HepG2 (cell line): ENCODE results near the gene FLAD1. TPM values are rescaled to one million over a fixed set of nuclear protein-coding genes. Genes with fewer than 3 reads are reported as not detected.

ENCODE experiments used
- AGO2 ChIP-seq: fragments of 200-400 bp; formaldehyde crosslinking; optimal IDR thresholded peaks from 2 replicates; pipeline ENCODE3; 2017; ENCODE audit warnings: mild to moderate bottlenecking, low read depth, low read length, moderate library complexity
- CCDC6 ChIP-seq: sonication (generic); formaldehyde crosslinking; IDR thresholded peaks from 2 replicates; pipeline ENCODE4 v1.8.1; 2022; ENCODE audit warnings: mild to moderate bottlenecking, missing genetic modification reagents, moderate library complexity
- MATR3 ChIP-seq: sonication (generic); formaldehyde crosslinking; IDR thresholded peaks from 2 replicates; pipeline ENCODE4 v1.4.0; 2020; ENCODE audit warnings: missing genetic modification reagents
- MYNN ChIP-seq: sonication (generic); formaldehyde crosslinking; IDR thresholded peaks from 2 replicates; pipeline ENCODE4 v1.4.0; 2020; ENCODE audit warnings: mild to moderate bottlenecking, low read depth, missing genetic modification reagents
- NAIF1 ChIP-seq: sonication (generic); formaldehyde crosslinking; IDR thresholded peaks from 2 replicates; pipeline ENCODE4 v1.5.0; 2020; ENCODE audit warnings: mild to moderate bottlenecking, missing genetic modification reagents, borderline replicate concordance
- NFATC3 ChIP-seq: sonication (generic); formaldehyde crosslinking; IDR thresholded peaks from 2 replicates; pipeline ENCODE4 v1.5.1; 2020; ENCODE audit warnings: mild to moderate bottlenecking, missing genetic modification reagents
- NPAS2 ChIP-seq: sonication (generic); formaldehyde crosslinking; IDR thresholded peaks from 2 replicates; pipeline ENCODE4 v1.8.0; 2022; ENCODE audit warnings: mild to moderate bottlenecking, missing genetic modification reagents, borderline replicate concordance
- SATB2 ChIP-seq: sonication (generic); formaldehyde crosslinking; IDR thresholded peaks from 2 replicates; pipeline ENCODE4 v1.5.0; 2020; ENCODE audit warnings: missing genetic modification reagents
- SMAD3 ChIP-seq: sonication (generic); formaldehyde crosslinking; IDR thresholded peaks from 2 replicates; pipeline ENCODE4 v1.4.0; 2020; ENCODE audit warnings: missing genetic modification reagents
- SMYD3 ChIP-seq: sonication (generic); formaldehyde crosslinking; IDR thresholded peaks from 2 replicates; pipeline ENCODE4 v1.8.1; 2023; ENCODE audit warnings: mild to moderate bottlenecking, missing genetic modification reagents
- SP1 ChIP-seq, 2 experiments: fragments of 450-650 bp in 1 of 2; sonication (generic) in 1 of 2; formaldehyde crosslinking in 1 of 2; IDR thresholded peaks; 2 replicates each; pipeline versions ENCODE4 v1.4.0 to v1.6.1; 2016 to 2020; ENCODE audit warnings: missing genetic modification reagents in 1 of 2
- TAF1 ChIP-seq: sonication (generic); formaldehyde crosslinking; IDR thresholded peaks from 2 replicates; pipeline ENCODE4 v1.4.0; 2020; ENCODE audit warnings: missing genetic modification reagents
- TBX3 ChIP-seq: fragments of 450-650 bp; IDR thresholded peaks from 2 replicates; pipeline ENCODE4 v1.6.1; 2017; ENCODE audit warnings: antibody characterized with exemption, mild to moderate bottlenecking, inconsistent platforms, borderline replicate concordance
- TFDP2 ChIP-seq: sonication (generic); formaldehyde crosslinking; IDR thresholded peaks from 2 replicates; pipeline ENCODE4 v1.4.0; 2020; ENCODE audit warnings: missing genetic modification reagents
- ZBTB20 ChIP-seq: sonication (generic); formaldehyde crosslinking; IDR thresholded peaks from 2 replicates; pipeline ENCODE4 v1.8.1; 2023; ENCODE audit warnings: missing genetic modification reagents, low read depth, mild to moderate bottlenecking, borderline replicate concordance
- ZBTB38 ChIP-seq: sonication (generic); formaldehyde crosslinking; IDR thresholded peaks from 2 replicates; pipeline ENCODE4 v1.5.1; 2020; ENCODE audit warnings: mild to moderate bottlenecking, missing genetic modification reagents
- ZMYM3 ChIP-seq: sonication (generic); formaldehyde crosslinking; IDR thresholded peaks from 2 replicates; pipeline ENCODE4 v1.5.1; 2020; ENCODE audit warnings: mild to moderate bottlenecking, missing genetic modification reagents
- ZNF20 ChIP-seq: sonication (generic); formaldehyde crosslinking; IDR thresholded peaks from 2 replicates; pipeline ENCODE4 v1.4.0; 2020; ENCODE audit warnings: mild to moderate bottlenecking, moderate library complexity, missing genetic modification reagents
- ZNF280D ChIP-seq: sonication (generic); formaldehyde crosslinking; IDR thresholded peaks from 2 replicates; pipeline ENCODE4 v1.5.1; 2020; ENCODE audit warnings: mild to moderate bottlenecking, missing genetic modification reagents
- ZNF292 ChIP-seq: sonication (generic); formaldehyde crosslinking; IDR thresholded peaks from 2 replicates; pipeline ENCODE4 v1.8.1; 2022; ENCODE audit warnings: mild to moderate bottlenecking, low read depth, missing genetic modification reagents, borderline replicate concordance
- ZNF460 ChIP-seq: sonication (generic); formaldehyde crosslinking; IDR thresholded peaks from 2 replicates; pipeline ENCODE4 v1.5.1; 2020; ENCODE audit warnings: missing genetic modification reagents, mild to moderate bottlenecking, borderline replicate concordance
- ZNF644 ChIP-seq: IDR thresholded peaks from 2 replicates; pipeline ENCODE4 v1.6.1; 2016; ENCODE audit warnings: low read depth
- ZNF841 ChIP-seq: sonication (generic); formaldehyde crosslinking; IDR thresholded peaks from 2 replicates; pipeline ENCODE4 v1.8.1; 2023; ENCODE audit warnings: missing genetic modification reagents, borderline replicate concordance
- ZNF883 ChIP-seq: sonication (generic); formaldehyde crosslinking; IDR thresholded peaks from 2 replicates; pipeline ENCODE4 v1.5.1; 2020; ENCODE audit warnings: mild to moderate bottlenecking, missing genetic modification reagents; ENCODE audit errors: not compliant biosample characterization
- ZSCAN25 ChIP-seq: sonication (generic); formaldehyde crosslinking; IDR thresholded peaks from 2 replicates; pipeline ENCODE4 v1.8.0; 2022; ENCODE audit warnings: mild to moderate bottlenecking, missing genetic modification reagents
- polyA plus RNA-seq, 8 experiments: library from polyadenylated mRNA; depleted of rRNA in 3 of 8; stranded (reverse) in 7 of 8; unstranded in 1 of 8; fragments of >200 nt; fragmentation: Illumina TruSeq in 4 of 8; extraction: Trizol in 4 of 8; gene quantifications; 2 replicates each; pipeline versions ENCODE4 v1.2.1 to v1.2.3, GENCODE V29; 2011 to 2016; ENCODE audit warnings: low read depth in 4 of 8, missing spikeins in 1 of 8, mixed read lengths in 1 of 8; ENCODE audit not compliant: insufficient read depth in 1 of 8
- total RNA-seq, 5 experiments: library from RNA; depleted of rRNA; stranded (reverse); fragments of >200 nt; fragmentation: Illumina TruSeq; extraction: Trizol; gene quantifications; 2 replicates each; pipeline ENCODE4 v1.2.3, GENCODE V29; 2016; ENCODE audit warnings: low read depth in 1 of 5
- TF ChIP-seq, protein P1 (sequence below): sonication (generic); formaldehyde crosslinking; IDR thresholded peaks from 2 replicates; pipeline ENCODE4 v1.8.0; 2022; ENCODE audit warnings: mild to moderate bottlenecking, missing genetic modification reagents, moderate library complexity

The FLAD1 gene
- total and polyA plus RNA-seq, 2 of the 13 experiments (the other 11 are each of a cell fraction or from before 2014, with no cell fraction given): 25.9 to 32.8 TPM

- TF ChIP-seq ZNF460 (CRISPR knock-in tag) (no peak), ZBTB38 (CRISPR knock-in tag) (no peak), SP1 (IDR thresholded peaks at IDR 0.05) (no peak), SP1 (CRISPR knock-in tag; IDR thresholded peaks at IDR 0.05) (peak; percentile 76; the same call in 1 of the 2 replicates), SATB2 (0 out of 2 replicates have a peak, but pooled peaks have one; percentile 5), ZMYM3 (CRISPR knock-in tag) (no peak), CCDC6 (CRISPR knock-in tag) (no peak; the same call in 1 of the 2 replicates), MATR3 (no peak), ZNF20 (CRISPR knock-in tag) (peak; percentile 89; the same call in 1 of the 2 replicates), SMYD3 (peak; percentile 53; the same call in 1 of the 2 replicates), ZSCAN25 (CRISPR knock-in tag) (peak; percentile 72), ZNF883 (CRISPR knock-in tag) (peak; percentile 54), ZNF841 (CRISPR knock-in tag) (no peak), ZNF292 (CRISPR knock-in tag) (no peak), MYNN (CRISPR knock-in tag) (no peak), TAF1 (CRISPR knock-in tag) (peak; percentile 66), ZNF644 (CRISPR knock-in tag) (no peak), AGO2 (peak; percentile 96), ZNF280D (CRISPR knock-in tag) (no peak), TFDP2 (CRISPR knock-in tag) (peak; percentile 72), NAIF1 (no peak), NFATC3 (CRISPR knock-in tag) (no peak), ZBTB20 (CRISPR knock-in tag) (no peak), SMAD3 (peak; percentile 75; the same call in 1 of the 2 replicates), NPAS2 (CRISPR knock-in tag) (no peak), TBX3 (peak; percentile 80; the same call in 1 of the 2 replicates)
- TF ChIP-seq, protein P1, sequence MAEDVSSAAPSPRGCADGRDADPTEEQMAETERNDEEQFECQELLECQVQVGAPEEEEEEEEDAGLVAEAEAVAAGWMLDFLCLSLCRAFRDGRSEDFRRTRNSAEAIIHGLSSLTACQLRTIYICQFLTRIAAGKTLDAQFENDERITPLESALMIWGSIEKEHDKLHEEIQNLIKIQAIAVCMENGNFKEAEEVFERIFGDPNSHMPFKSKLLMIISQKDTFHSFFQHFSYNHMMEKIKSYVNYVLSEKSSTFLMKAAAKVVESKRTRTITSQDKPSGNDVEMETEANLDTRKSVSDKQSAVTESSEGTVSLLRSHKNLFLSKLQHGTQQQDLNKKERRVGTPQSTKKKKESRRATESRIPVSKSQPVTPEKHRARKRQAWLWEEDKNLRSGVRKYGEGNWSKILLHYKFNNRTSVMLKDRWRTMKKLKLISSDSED: no peak
Measured at GRCh38 chr1:155000726-155001424, 17.7 kb downstream of the FLAD1 start (continued).
